Liver (tissue), 9 donors: ENCODE measurements around the gene C2orf69. TPM values are rescaled to one million over a fixed set of nuclear protein-coding genes. Genes with fewer than 3 reads are reported as not detected.

Experiments used
- DNase-seq: peaks from one replicate; pipeline ENCODE4 v3.0.0-alpha.2; 2017; ENCODE audit warnings: low spot score
- H3K27ac ChIP-seq, 2 donors: one replicate each; pipeline ENCODE4 v1.7.0; 2013; ENCODE audit warnings: inconsistent platforms in 2 of 2, low read length in 2 of 2, control low read depth in 1 of 2, low read depth in 1 of 2, mild to moderate bottlenecking in 1 of 2
- H3K27me3 ChIP-seq, 4 donors: one replicate each; pipeline versions ENCODE4 v1.6.1 to v1.7.0; 2013; ENCODE audit warnings: low read length in 3 of 4, inconsistent platforms in 1 of 4, mild to moderate bottlenecking in 1 of 4, moderate library complexity in 1 of 4; ENCODE audit not compliant: control insufficient read depth in 4 of 4, insufficient read depth in 4 of 4
- H3K36me3 ChIP-seq, 4 donors: one replicate each; pipeline versions ENCODE4 v1.6.1 to v1.7.0; 2013; ENCODE audit warnings: low read length in 3 of 4, mild to moderate bottlenecking in 3 of 4, low read depth in 1 of 4, moderate library complexity in 1 of 4; ENCODE audit not compliant: control insufficient read depth in 4 of 4, insufficient read depth in 3 of 4
- H3K4me1 ChIP-seq, 4 donors: one replicate each; pipeline versions ENCODE4 v1.6.1 to v1.7.0; 2013; ENCODE audit warnings: low read length in 3 of 4, mild to moderate bottlenecking in 3 of 4, moderate library complexity in 1 of 4; ENCODE audit not compliant: control insufficient read depth in 4 of 4, insufficient read depth in 4 of 4
- H3K4me3 ChIP-seq, 3 donors: one replicate each; pipeline versions ENCODE4 v1.6.1 to v1.7.0; 2013; ENCODE audit warnings: low read length in 3 of 3, control low read depth in 1 of 3, low read depth in 1 of 3, mild to moderate bottlenecking in 1 of 3
- H3K9ac ChIP-seq, 2 donors: one replicate each; pipeline ENCODE4 v1.7.0; 2013; ENCODE audit warnings: low read length in 2 of 2, mild to moderate bottlenecking in 2 of 2, moderate library complexity in 2 of 2, control low read depth in 1 of 2, low read depth in 1 of 2
- H3K9me3 ChIP-seq, 4 donors: one replicate each; pipeline versions ENCODE4 v1.6.1 to v1.7.0; 2013; ENCODE audit warnings: low read length in 3 of 4; ENCODE audit not compliant: control insufficient read depth in 4 of 4
- EGR1 ChIP-seq, 2 donors: IDR thresholded peaks; 2 replicates each; pipeline ENCODE4 v1.6.1; 2016 to 2018; ENCODE audit warnings: antibody characterized with exemption in 2 of 2, low read depth in 2 of 2
- FOXA1 ChIP-seq: IDR thresholded peaks from 2 replicates; pipeline ENCODE4 v1.6.1; 2016; ENCODE audit warnings: antibody characterized with exemption
- FOXA2 ChIP-seq: IDR thresholded peaks from 2 replicates; pipeline ENCODE4 v1.6.1; 2016; ENCODE audit warnings: antibody characterized with exemption
- GABPA ChIP-seq, 2 donors: IDR thresholded peaks in 1 of 2; conservative IDR thresholded peaks in 1 of 2; 2 replicates each; pipeline ENCODE4 v1.6.1; 2016; ENCODE audit warnings: antibody characterized with exemption in 2 of 2, mild to moderate bottlenecking in 1 of 2, moderate library complexity in 1 of 2
- HNF4A ChIP-seq, 2 donors: conservative IDR thresholded peaks; 2 replicates each; pipeline ENCODE4 v1.6.1; 2016; ENCODE audit warnings: antibody characterized with exemption in 2 of 2, mild to moderate bottlenecking in 2 of 2
- HNF4G ChIP-seq: IDR thresholded peaks from 2 replicates; pipeline ENCODE4 v1.6.1; 2016; ENCODE audit warnings: antibody characterized with exemption
- JUND ChIP-seq, 2 donors: IDR thresholded peaks; 2 replicates each; pipeline ENCODE4 v1.6.1; 2016; ENCODE audit warnings: antibody characterized with exemption in 2 of 2
- MAX ChIP-seq: IDR thresholded peaks from 2 replicates; pipeline ENCODE4 v1.6.1; 2016; ENCODE audit warnings: antibody characterized with exemption
- NR2F2 ChIP-seq: IDR thresholded peaks from 2 replicates; pipeline ENCODE4 v1.6.1; 2016; ENCODE audit warnings: antibody characterized with exemption
- RAD21 ChIP-seq, 2 donors: IDR thresholded peaks; 2 replicates each; pipeline ENCODE4 v1.6.1; 2016; ENCODE audit warnings: antibody characterized with exemption in 2 of 2, mild to moderate bottlenecking in 2 of 2
- RXRA ChIP-seq, 2 donors: IDR thresholded peaks; 2 replicates each; pipeline ENCODE4 v1.6.1; 2017 to 2018; ENCODE audit warnings: antibody characterized with exemption in 2 of 2, mild to moderate bottlenecking in 1 of 2
- SP1 ChIP-seq: IDR thresholded peaks from 2 replicates; pipeline ENCODE4 v1.6.1; 2018; ENCODE audit warnings: antibody characterized with exemption, mild to moderate bottlenecking
- TAF1 ChIP-seq: conservative IDR thresholded peaks from 2 replicates; pipeline ENCODE4 v1.6.1; 2016; ENCODE audit warnings: antibody characterized with exemption, mild to moderate bottlenecking
- YY1 ChIP-seq: IDR thresholded peaks from 2 replicates; pipeline ENCODE4 v1.6.1; 2016; ENCODE audit warnings: antibody characterized with exemption, mild to moderate bottlenecking
- ZBTB33 ChIP-seq: IDR thresholded peaks from 2 replicates; pipeline ENCODE4 v1.6.1; 2016; ENCODE audit warnings: antibody characterized with exemption
- WGBS: extraction: QIAGEN DNeasy Blood & Tissue Kit; methylation state at CpG from one replicate; pipeline ENCODE4 v1.1.7; 2013; 5-methylcytosine and 5-hydroxymethylcytosine counted together
- polyA plus RNA-seq, 2 donors: library from polyadenylated mRNA; stranded (reverse) in 1 of 2; unstranded in 1 of 2; fragments of 200-250 nt in 1 of 2; fragments of >200 nt in 1 of 2; fragmentation: Nextera tagmentation in 1 of 2; extraction: Ambion mirVana in 1 of 2; gene quantifications; one replicate each; pipeline versions ENCODE4 v1.2.1 to v1.2.3, GENCODE V29; 2013 to 2015
- total RNA-seq, 2 donors: library from RNA; depleted of rRNA; stranded (reverse); fragments of >200 nt; gene quantifications; one replicate each; pipeline ENCODE4 v1.2.3, GENCODE V29; 2014
- TF ChIP-seq, protein P1 (sequence below): IDR thresholded peaks from 2 replicates; pipeline ENCODE4 v1.6.1; 2016; ENCODE audit warnings: antibody characterized with exemption, mild to moderate bottlenecking
- TF ChIP-seq, protein P2 (sequence below): fragments of 150-350 bp; IDR thresholded peaks from 2 replicates; pipeline ENCODE4 v1.5.1; 2017; ENCODE audit warnings: improper control_type of control experiment, low read depth, low read length; ENCODE audit not compliant: missing input control
- TF ChIP-seq, protein P3 (sequence below): IDR thresholded peaks from 2 replicates; pipeline ENCODE4 v1.6.1; 2016; ENCODE audit warnings: antibody characterized with exemption
- donor health status: healthy.
- donor health status: healthy.
- donor health status: healthy.
- donor health status: healthy.
- donor health status: healthy.

C2orf69 gene
- total and polyA plus RNA-seq, 4 donors: 4.3 to 9.1 (median 6.2) TPM

- TF ChIP-seq NR2F2 (no peak), ZBTB33 (no peak), MAX (peak; percentile 8), FOXA2 (no peak)
- Histone ChIP-seq H3K36me3 (peaks cover 6 to 11% (median 8%) of the 10 kb centered on the region in 4 donors), H3K27ac (peak overlapping the region; percentile 92 to 93), H3K9me3 (no peaks in the 10 kb centered on the region), H3K4me3 (peak overlapping the region; percentile 84 to 99 (median 96)), H3K9ac (peak overlapping the region; percentile 72 to 87), H3K27me3 (no peaks in the 10 kb centered on the region), H3K4me1 (peaks cover 5 to 46% (median 27%) of the 10 kb centered on the region in 4 donors)
- WGBS: under 1% methylated on average over 13 of the region's 13 CpGs
- no peak for DNase-seq
Measured at GRCh38 chr2:199955007-199955338, 43.9 kb downstream of the C2orf69 start.

DNA sequence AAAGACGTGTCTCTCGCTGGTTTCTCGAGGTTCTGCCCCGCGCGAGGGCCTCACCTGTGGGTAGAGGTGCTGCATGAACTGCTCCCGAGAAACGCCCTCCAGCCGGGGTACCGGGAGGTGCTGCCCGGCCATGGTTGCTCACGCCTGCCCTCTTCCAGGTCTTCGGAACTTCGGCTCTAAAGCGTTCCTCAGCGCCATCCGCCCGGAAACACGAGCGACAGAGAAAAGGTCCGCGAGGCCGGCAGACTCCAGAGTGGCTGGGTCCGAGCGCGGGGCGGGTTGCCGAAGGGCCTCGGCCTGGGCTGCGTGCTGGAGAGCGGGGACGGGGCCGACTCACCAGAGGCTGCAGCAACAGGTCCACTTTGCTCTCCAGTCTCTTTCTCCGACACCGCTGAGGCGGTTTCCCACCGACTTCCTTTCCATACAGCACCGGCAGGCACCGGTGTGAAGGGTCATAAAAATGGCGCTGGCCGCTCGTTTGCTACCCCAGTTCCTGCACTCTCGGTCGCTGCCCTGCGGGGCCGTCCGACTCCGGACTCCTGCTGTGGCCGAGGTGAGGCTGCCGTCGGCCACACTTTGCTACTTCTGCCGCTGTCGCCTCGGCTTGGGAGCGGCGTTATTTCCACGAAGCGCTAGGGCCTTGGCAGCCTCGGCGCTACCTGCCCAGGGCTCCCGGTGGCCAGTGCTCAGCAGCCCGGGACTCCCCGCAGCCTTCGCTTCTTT, 44.4 kb downstream of the C2orf69 start, which contains the start of the genes MAIP1 and TYW5:
Gene MAIP1, plus strand, starts transcription at position 244 of the 723 bp plus-strand sequence. Its CDS starts 217 bp downstream, at position 461.
Gene TYW5, minus strand, starts transcription at position 153 of the 723 bp plus-strand sequence. Its CDS starts 21 bp downstream, at position 132.
- DNase-seq: peak; percentile 87
- H3K9ac ChIP-seq: peak within 1 kb of the TSS; percentile 87 to 99
- H3K36me3 ChIP-seq: peaks cover 5 to 11% (median 9%) of the 10 kb centered on the region in 4 donors
- H3K4me1 ChIP-seq: peaks cover 5 to 46% (median 27%) of the 10 kb centered on the region in 4 donors
- peak within 1 kb of the TSS; percentile 92 to 93 for H3K27ac ChIP-seq
- TF ChIP-seq RXRA (IDR thresholded peaks at IDR 0.05): peak; percentile 69 to 83
- TF ChIP-seq ZBTB33: no peak
- TF ChIP-seq TAF1: peak; percentile 73
- TF ChIP-seq FOXA1: no peak
- TF ChIP-seq, protein P1, sequence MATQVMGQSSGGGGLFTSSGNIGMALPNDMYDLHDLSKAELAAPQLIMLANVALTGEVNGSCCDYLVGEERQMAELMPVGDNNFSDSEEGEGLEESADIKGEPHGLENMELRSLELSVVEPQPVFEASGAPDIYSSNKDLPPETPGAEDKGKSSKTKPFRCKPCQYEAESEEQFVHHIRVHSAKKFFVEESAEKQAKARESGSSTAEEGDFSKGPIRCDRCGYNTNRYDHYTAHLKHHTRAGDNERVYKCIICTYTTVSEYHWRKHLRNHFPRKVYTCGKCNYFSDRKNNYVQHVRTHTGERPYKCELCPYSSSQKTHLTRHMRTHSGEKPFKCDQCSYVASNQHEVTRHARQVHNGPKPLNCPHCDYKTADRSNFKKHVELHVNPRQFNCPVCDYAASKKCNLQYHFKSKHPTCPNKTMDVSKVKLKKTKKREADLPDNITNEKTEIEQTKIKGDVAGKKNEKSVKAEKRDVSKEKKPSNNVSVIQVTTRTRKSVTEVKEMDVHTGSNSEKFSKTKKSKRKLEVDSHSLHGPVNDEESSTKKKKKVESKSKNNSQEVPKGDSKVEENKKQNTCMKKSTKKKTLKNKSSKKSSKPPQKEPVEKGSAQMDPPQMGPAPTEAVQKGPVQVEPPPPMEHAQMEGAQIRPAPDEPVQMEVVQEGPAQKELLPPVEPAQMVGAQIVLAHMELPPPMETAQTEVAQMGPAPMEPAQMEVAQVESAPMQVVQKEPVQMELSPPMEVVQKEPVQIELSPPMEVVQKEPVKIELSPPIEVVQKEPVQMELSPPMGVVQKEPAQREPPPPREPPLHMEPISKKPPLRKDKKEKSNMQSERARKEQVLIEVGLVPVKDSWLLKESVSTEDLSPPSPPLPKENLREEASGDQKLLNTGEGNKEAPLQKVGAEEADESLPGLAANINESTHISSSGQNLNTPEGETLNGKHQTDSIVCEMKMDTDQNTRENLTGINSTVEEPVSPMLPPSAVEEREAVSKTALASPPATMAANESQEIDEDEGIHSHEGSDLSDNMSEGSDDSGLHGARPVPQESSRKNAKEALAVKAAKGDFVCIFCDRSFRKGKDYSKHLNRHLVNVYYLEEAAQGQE: peak; percentile 65
- TF ChIP-seq NR2F2: peak; percentile 59
- TF ChIP-seq JUND (IDR thresholded peaks at IDR 0.05): no peak
- TF ChIP-seq RAD21 (IDR thresholded peaks at IDR 0.05): peak in 1 of 2 donors; percentile 23
- TF ChIP-seq, protein P2, sequence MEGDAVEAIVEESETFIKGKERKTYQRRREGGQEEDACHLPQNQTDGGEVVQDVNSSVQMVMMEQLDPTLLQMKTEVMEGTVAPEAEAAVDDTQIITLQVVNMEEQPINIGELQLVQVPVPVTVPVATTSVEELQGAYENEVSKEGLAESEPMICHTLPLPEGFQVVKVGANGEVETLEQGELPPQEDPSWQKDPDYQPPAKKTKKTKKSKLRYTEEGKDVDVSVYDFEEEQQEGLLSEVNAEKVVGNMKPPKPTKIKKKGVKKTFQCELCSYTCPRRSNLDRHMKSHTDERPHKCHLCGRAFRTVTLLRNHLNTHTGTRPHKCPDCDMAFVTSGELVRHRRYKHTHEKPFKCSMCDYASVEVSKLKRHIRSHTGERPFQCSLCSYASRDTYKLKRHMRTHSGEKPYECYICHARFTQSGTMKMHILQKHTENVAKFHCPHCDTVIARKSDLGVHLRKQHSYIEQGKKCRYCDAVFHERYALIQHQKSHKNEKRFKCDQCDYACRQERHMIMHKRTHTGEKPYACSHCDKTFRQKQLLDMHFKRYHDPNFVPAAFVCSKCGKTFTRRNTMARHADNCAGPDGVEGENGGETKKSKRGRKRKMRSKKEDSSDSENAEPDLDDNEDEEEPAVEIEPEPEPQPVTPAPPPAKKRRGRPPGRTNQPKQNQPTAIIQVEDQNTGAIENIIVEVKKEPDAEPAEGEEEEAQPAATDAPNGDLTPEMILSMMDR: no peak
- TF ChIP-seq YY1: peak; percentile 98
- peak; percentile 62 for TF ChIP-seq SP1
- TF ChIP-seq GABPA (IDR thresholded peaks at IDR 0.05 in 1 of 2, conservative IDR thresholded peaks at IDR 0.05 in 1 of 2): peak; percentile 82 to 92
- peak in 1 of 2 donors; percentile 58 for TF ChIP-seq HNF4A (conservative IDR thresholded peaks at IDR 0.05)
- TF ChIP-seq, protein P3, sequence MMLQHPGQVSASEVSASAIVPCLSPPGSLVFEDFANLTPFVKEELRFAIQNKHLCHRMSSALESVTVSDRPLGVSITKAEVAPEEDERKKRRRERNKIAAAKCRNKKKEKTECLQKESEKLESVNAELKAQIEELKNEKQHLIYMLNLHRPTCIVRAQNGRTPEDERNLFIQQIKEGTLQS: no peak
- no peak for TF ChIP-seq FOXA2
- TF ChIP-seq MAX: peak; percentile 22
- no peak for TF ChIP-seq HNF4G
- TF ChIP-seq EGR1 (IDR thresholded peaks at IDR 0.05; ENCODE audit: low read depth in 2 of 2): peak in 1 of 2 donors; percentile 19
- H3K9me3 ChIP-seq: no peaks in the 10 kb centered on the region
- WGBS: under 1% methylated on average over 64 of the region's 64 CpGs
- peak within 1 kb of the TSS; percentile 84 to 99 (median 96) for H3K4me3 ChIP-seq
- no peaks in the 10 kb centered on the region for H3K27me3 ChIP-seq
